ENCODE measurements around the gene CEBPB. TPM values are rescaled to one million over a fixed set of nuclear protein-coding genes. Genes with fewer than 3 reads are reported as not detected.

Gene CEBPB
- total RNA-seq, 2 donors from 2014 or later: 29.0 to 50.9 TPM

Other genes with a start within 250 kb of the CEBPB start
- gene SNAI1, start 207.8 kb upstream of the CEBPB start, total RNA-seq: under 1 TPM; 0.33 to 0.43 TPM
- 100 to 1,000 TPM; 152 to 221 TPM for gene UBE2V1, start 77.7 kb upstream of the CEBPB start, total RNA-seq
- gene PEDS1, start 37.1 kb upstream of the CEBPB start, total RNA-seq: 10 to 100 TPM; 14.8 to 21.2 TPM